ENCODE results near the gene NPY.
"Not testable (repeated sequence)": the region's sequence is repeated elsewhere in the genome, so short reads cannot be mapped to it uniquely, and the experiment has no call there.

The NPY gene

GRCh38 chr7:24251568-24251967 is 32.4 kb upstream of the NPY start:
- no peak for TF ChIP-seq CTCF (IDR thresholded peaks at IDR 0.05; ENCODE audit: low read depth, low read length, missing control alignments)
- DNase-seq (ENCODE audit: extremely low read depth, low read depth) = no peak
- H3K4me3 ChIP-seq (replicated peaks; ENCODE audit: low read depth, low read length) = no peak overlapping the region

DNA sequence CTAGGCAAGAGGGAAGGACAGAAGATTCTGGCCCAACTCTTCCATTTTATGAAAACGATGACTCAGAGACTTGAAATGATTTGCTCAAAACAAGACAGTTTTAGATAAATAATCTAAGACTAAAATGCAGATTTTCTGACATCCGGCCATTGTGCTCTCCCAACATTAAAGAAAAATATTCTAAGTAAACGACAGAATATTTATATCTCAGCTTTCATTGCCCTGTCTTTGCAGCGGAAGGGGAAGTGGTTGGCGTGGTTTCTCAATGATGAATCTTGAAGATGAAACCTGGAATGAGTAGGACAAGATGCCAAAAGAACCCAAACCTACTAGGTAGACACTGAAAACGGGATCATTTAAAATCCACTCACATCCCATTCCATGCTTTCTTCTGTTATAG is 28.9 kb upstream of the NPY start:
- H3K4me3 ChIP-seq (replicated peaks; ENCODE audit: low read depth, low read length) = no peak overlapping the region
- no peak for DNase-seq (ENCODE audit: extremely low read depth, low read depth)
- TF ChIP-seq CTCF (IDR thresholded peaks at IDR 0.05; ENCODE audit: low read depth, low read length, missing control alignments) = no peak

- DNase-seq (ENCODE audit: extremely low read depth, low read depth); H3K4me3 ChIP-seq (replicated peaks; ENCODE audit: low read depth, low read length): not testable (repeated sequence)
Measured at GRCh38 chr7:24258324-24258723, 25.7 kb upstream of the NPY start.

DNA sequence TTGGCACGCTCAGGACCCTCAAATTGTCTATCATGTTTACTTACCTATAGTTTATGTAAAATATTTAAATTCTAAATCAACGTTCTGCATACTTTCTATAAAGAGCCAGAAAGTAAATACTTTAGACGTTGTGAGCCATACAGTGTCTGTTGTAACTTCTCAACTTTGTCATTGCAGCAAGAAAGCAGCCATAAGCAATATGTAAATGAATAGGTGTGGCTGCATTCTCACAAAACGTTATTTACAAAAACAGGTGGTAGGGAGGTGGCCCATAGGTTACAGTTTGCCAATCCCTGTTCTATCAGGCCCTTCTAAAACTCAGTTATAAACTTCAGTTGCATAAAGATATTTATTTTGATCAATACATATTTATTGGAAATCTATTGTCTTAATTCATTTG is 12.1 kb upstream of the NPY start:
- DNase-seq (ENCODE audit: extremely low read depth, low read depth) = no peak
- TF ChIP-seq CTCF (IDR thresholded peaks at IDR 0.05; ENCODE audit: low read depth, low read length, missing control alignments) = no peak
- H3K4me3 ChIP-seq (replicated peaks; ENCODE audit: low read depth, low read length) = no peak overlapping the region

- no peak overlapping the region for H3K4me3 ChIP-seq (replicated peaks; ENCODE audit: low read depth, low read length)
- DNase-seq (ENCODE audit: extremely low read depth, low read depth) = no peak
- TF ChIP-seq CTCF (IDR thresholded peaks at IDR 0.05; ENCODE audit: low read depth, low read length, missing control alignments) = no peak
Measured at GRCh38 chr7:24279512-24279911, 4.5 kb upstream of the NPY start.

GRCh38 chr7:24283554-24283896 is 465 bp upstream of the NPY start:
- no peak for DNase-seq (ENCODE audit: extremely low read depth, low read depth)

GRCh38 chr7:24284699-24285506 is 913 bp downstream of the NPY start:
- DNase-seq (ENCODE audit: extremely low read depth, low read depth) = no peak
- no peak for TF ChIP-seq CTCF (IDR thresholded peaks at IDR 0.05; ENCODE audit: low read depth, low read length, missing control alignments)
- no peak overlapping the region for H3K4me3 ChIP-seq (replicated peaks; ENCODE audit: low read depth, low read length)

More at GRCh38 chr7:24283554-24283896, 465 bp upstream of the NPY start:
- H3K4me3 ChIP-seq (replicated peaks; ENCODE audit: low read depth, low read length) = no peak overlapping the region
- TF ChIP-seq CTCF (IDR thresholded peaks at IDR 0.05; ENCODE audit: low read depth, low read length, missing control alignments) = no peak

All from HFF-Myc (cell line).